GM18502 (cell line): ENCODE measurements around the gene SND1.

Experiments
- ATAC-seq: cut with Tn5 transposase; IDR thresholded peaks from one replicate; pipeline ENCODE4 v1.9.1; 2021; ENCODE audit warnings: mild to moderate bottlenecking; ENCODE audit not compliant: unreplicated experiment, poor library complexity

SND1 gene

GRCh38 chr7:128137181-128137580 is 485.2 kb downstream of the SND1 start:
- no peak for ATAC-seq

GRCh38 chr7:128139406-128139805 is 487.4 kb downstream of the SND1 start:
- no peak for ATAC-seq

GRCh38 chr7:128141683-128142195 is 489.7 kb downstream of the SND1 start:
- no peak for ATAC-seq
